GM19193 (cell line): ENCODE results near the gene GALNT8.

ENCODE experiments used
- POLR2A ChIP-seq: IDR thresholded peaks from 4 replicates; pipeline ENCODE4 v1.6.1; 2011; ENCODE audit not compliant: insufficient read depth, insufficient read length; ENCODE audit errors: extremely low read depth

GALNT8 gene

DNA sequence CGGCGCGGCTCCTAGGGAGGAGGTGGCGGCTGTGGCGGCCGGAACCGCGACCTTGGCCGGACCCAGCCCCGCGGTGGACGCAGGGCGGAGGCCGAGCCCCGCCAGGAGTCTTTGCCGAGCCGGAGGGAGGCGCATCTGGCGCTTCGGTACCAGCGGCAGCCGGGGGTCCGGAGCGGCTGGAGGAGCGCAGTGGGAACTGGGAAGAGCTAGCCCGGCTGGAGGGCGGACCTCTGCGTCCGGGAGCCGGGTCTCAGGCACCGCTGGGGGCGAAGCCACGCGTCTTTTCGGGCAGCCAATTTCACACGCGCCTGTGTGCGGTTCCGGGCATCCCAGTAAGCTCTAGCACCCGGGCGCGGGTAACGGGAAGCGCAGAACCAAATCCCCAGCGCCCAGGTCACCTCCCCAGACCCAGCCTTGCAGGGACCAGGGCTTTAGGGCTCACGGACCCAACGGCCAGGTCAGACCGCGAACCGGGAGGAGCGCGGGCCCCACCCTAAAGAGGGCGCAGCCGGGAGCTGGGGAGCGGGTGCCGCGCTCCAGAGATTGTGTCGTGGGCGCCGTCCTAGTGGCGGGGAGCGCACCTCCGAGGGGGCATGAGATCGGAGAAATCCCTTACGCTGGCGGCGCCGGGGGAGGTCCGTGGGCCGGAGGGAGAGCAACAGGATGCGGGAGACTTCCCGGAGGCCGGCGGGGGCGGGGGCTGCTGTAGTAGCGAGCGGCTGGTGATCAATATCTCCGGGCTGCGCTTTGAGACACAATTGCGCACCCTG lies 89.4 kb downstream of the GALNT8 start:
- no peak for TF ChIP-seq POLR2A

DNA sequence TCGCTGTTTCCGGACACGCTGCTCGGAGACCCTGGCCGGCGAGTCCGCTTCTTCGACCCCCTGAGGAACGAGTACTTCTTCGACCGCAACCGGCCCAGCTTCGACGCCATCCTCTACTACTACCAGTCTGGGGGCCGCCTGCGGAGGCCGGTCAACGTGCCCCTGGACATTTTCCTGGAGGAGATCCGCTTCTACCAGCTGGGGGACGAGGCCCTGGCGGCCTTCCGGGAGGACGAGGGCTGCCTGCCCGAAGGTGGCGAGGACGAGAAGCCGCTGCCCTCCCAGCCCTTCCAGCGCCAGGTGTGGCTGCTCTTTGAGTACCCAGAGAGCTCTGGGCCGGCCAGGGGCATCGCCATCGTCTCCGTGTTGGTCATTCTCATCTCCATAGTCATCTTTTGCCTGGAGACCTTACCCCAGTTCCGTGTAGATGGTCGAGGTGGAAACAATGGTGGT lies 90.0 kb downstream of the GALNT8 start:
- TF ChIP-seq POLR2A = no peak

DNA sequence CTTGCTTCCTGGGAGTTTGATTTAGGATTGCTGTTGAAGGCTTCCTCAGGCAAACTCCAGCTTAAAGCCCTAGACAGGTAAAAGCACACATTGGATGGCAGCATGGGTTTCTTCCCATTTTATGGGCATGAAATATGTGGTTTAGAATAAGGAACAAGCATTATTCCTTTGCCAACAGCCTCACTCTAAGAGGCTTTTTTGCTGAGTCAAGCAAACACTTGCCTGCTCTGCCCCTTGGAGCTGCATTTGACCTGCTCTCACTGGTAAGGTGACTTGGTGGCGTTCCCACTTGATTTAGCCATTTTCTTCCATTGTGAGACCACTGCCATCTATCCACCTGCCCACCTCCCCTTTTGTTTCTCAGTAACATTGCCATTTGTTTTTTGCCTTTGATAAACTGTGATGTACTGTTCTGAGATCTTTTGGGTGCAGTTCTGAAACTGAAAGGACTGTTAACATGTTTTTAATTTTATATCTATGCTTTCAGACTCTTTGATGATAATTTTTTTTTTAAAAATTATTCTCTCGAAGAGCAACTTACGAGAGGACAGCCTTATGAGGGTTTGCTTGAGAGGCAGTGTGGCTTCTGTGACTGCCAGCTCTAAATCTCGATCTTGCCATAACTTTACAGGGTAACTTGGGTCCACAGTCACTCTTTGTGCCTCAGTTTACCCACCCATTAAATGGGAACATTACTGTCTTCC lies 92.6 kb downstream of the GALNT8 start:
- no peak for TF ChIP-seq POLR2A

DNA sequence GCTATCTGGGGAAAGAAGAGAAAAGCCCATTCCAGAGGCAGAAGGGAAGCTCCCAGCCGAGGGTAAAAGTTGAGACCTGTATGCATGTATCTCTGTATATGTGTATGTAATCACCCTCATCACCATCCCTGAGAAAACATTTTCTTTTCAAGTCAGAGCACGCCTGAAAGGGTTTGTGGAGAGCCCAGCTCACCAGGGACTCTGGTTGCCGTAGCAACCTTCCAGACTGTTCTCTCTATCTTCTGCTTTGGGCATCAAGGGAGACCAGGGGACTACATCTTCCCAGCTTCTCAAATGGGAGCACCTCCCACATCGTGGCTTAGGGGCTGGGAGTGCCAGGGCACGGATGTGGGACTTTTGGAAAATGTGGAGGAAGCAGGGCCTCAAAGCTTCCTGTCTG lies 93.5 kb downstream of the GALNT8 start:
- no peak for TF ChIP-seq POLR2A

DNA sequence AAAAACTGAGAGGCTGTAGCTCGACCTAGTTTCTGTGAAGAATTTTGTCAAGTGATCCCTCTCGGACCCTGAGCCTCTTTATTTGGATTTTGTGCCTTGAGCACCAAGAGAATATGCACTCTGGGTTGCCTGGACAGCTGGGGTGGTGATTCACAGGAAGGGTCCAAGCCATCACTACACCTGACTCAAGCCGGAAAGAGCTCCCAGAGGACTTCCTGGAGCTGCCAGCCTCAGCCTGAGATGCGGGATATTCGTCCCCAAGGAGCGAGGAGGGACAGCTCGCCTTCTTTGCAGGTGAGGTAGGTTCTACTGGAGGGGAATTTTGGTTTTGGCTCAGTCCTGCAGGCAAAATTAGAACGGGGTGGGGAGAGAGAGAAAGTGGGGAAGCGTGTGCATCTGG lies 94.3 kb downstream of the GALNT8 start:
- no peak for TF ChIP-seq POLR2A

DNA sequence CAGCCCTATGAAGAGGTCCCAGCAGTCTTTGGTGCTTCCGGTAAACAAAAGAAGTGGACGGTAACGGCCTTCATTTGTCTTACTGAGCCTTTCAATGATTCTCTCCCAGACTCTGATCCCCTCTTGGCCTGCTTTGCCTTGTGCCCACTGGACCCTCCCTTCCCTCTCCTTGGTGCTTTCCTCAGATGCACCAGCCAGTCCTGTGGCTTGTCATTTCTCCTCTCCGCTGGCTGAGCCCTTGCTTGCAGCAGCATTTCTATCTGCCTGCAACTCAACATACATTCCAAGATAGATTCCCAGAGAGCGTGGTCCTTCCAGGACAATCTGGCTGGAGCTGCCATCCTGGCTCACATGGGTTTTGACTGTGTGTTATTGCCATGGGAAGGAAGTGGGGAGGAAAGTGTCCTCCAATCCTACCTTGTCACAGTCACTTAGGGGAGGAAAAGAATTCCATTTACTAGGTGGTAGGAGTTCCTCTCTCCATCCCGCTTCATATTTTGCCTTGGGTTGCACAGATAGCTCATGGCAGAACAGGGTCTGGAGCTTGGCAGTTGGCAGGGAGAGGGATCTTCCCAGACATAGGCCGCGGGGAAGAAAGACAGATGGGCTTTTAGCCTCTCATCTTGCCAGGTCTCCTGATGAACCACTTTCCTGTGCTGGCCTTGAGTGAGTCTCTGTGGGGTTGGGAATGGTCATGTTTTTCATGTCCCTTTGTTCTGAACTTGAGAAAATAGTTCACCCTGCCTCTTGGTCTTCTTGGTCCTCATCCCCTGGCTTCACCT lies 96.7 kb downstream of the GALNT8 start:
- TF ChIP-seq POLR2A = no peak

DNA sequence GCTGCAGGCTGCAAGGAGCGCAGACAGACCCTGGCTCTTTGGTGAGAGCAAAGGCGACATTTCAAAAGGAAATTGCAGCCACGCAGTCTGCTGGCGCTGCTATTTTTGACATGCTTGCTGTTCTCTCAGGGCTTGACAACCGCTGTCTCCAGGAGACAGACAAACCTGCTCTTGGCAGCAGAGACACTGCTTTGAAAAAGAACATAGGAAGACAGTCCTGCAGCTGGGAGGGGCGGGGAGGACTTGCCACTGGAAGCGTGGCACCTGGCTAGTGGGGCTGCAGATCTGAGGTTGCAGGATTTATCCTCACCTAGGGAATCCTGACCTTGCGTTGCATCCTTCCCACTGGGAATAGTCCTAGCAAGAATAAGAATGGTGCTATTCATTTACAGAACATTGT lies 97.7 kb downstream of the GALNT8 start:
- no peak for TF ChIP-seq POLR2A

DNA sequence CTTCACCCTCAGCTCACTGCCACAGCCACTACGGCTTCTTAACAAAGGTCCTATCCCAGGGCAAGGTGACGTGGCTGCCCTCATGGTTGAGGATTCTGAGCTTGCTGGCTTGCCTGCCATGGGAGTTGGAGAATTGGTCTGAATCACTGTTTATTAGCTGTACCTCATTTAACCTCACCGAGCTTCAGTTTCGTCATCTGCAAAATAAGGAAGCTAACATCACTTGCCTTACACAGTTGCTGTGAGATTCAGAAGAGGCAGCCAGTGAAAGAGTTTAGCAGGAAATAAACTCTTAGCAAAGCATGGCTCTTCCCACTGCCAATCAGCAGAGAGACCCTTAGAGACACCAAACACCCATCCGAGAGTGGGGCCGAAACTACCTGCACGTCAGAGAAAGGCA lies 99.5 kb downstream of the GALNT8 start:
- TF ChIP-seq POLR2A = no peak

DNA sequence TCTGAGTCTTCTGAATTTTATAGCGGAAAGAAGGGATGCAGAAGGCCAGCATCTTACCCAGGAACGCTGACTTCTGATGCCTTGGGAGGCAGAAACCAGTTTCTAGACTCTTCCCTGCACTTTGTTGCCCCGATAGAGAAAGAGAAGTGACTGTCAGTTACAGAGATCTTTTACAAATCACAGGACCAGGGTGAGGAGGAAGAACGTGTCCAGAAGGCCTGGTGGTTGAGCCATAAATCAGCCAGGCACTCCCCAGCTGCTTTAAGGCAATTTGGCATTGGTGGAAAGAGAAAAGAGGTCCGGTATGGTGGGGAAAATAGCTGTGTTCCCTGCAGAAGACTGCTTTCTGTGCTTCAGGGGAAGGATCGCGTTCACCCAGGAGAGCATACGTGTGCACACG lies 100.8 kb downstream of the GALNT8 start:
- TF ChIP-seq POLR2A = no peak
